HepG2 (cell line): ENCODE data around the gene MOGAT3. TPM values are rescaled to one million over a fixed set of nuclear protein-coding genes. Genes with fewer than 3 reads are reported as not detected.

Source experiments
- ATAD3A ChIP-seq: sonication (generic); formaldehyde crosslinking; IDR thresholded peaks from 2 replicates; pipeline ENCODE4 v1.4.0; 2020; ENCODE audit warnings: missing genetic modification reagents
- BCL3 ChIP-seq: sonication (generic); formaldehyde crosslinking; IDR thresholded peaks from 2 replicates; pipeline ENCODE4 v1.5.1; 2020; ENCODE audit warnings: mild to moderate bottlenecking, missing genetic modification reagents, moderate library complexity
- CREB3 ChIP-seq: sonication (generic); formaldehyde crosslinking; IDR thresholded peaks from 2 replicates; pipeline ENCODE4 v1.5.0; 2020; ENCODE audit warnings: missing genetic modification reagents
- DMAP1 ChIP-seq: IDR thresholded peaks from 2 replicates; pipeline ENCODE4 v1.6.1; 2016
- LBX2 ChIP-seq: sonication (generic); formaldehyde crosslinking; IDR thresholded peaks from 2 replicates; pipeline ENCODE4 v1.5.0; 2020; ENCODE audit warnings: missing genetic modification reagents, mild to moderate bottlenecking, borderline replicate concordance
- NR2F6 ChIP-seq, 2 experiments: IDR thresholded peaks; 2 replicates each; pipeline ENCODE4 v1.6.1; 2016; ENCODE audit warnings: antibody characterized with exemption in 1 of 2, mild to moderate bottlenecking in 1 of 2
- NRL ChIP-seq: sonication (generic); formaldehyde crosslinking; IDR thresholded peaks from 2 replicates; pipeline ENCODE4 v1.5.0; 2020; ENCODE audit warnings: missing genetic modification reagents, mild to moderate bottlenecking, moderate library complexity, borderline replicate concordance
- PHF21A ChIP-seq: sonication (generic); formaldehyde crosslinking; IDR thresholded peaks from 2 replicates; pipeline ENCODE4 v1.5.0; 2020; ENCODE audit warnings: mild to moderate bottlenecking, missing genetic modification reagents
- PTBP1 ChIP-seq: fragments of 200-400 bp; formaldehyde crosslinking; IDR thresholded peaks from 2 replicates; pipeline ENCODE4 v1.6.1; 2018; ENCODE audit warnings: low read length, low read depth; ENCODE audit not compliant: poor library complexity, severe bottlenecking
- REPIN1 ChIP-seq: sonication (generic); formaldehyde crosslinking; IDR thresholded peaks from 2 replicates; pipeline ENCODE4 v1.8.0; 2022; ENCODE audit warnings: missing genetic modification reagents, low read depth, mild to moderate bottlenecking, borderline replicate concordance
- RNF219 ChIP-seq: sonication (generic); formaldehyde crosslinking; IDR thresholded peaks from 2 replicates; pipeline ENCODE4 v1.5.0; 2020; ENCODE audit warnings: mild to moderate bottlenecking, missing genetic modification reagents
- SATB2 ChIP-seq: sonication (generic); formaldehyde crosslinking; IDR thresholded peaks from 2 replicates; pipeline ENCODE4 v1.5.0; 2020; ENCODE audit warnings: missing genetic modification reagents
- SP5 ChIP-seq: IDR thresholded peaks from 2 replicates; pipeline ENCODE4 v1.6.1; 2016; ENCODE audit warnings: low read depth, borderline replicate concordance
- ZBTB25 ChIP-seq: IDR thresholded peaks from 2 replicates; pipeline ENCODE4 v1.6.1; 2018; ENCODE audit warnings: missing genetic modification reagents
- ZBTB42 ChIP-seq: sonication (generic); formaldehyde crosslinking; IDR thresholded peaks from 2 replicates; pipeline ENCODE4 v1.5.0; 2020; ENCODE audit warnings: mild to moderate bottlenecking, missing genetic modification reagents
- ZBTB7B ChIP-seq: sonication (generic); formaldehyde crosslinking; IDR thresholded peaks from 2 replicates; pipeline ENCODE4 v1.4.0; 2020; ENCODE audit warnings: missing genetic modification reagents
- ZNF280D ChIP-seq: sonication (generic); formaldehyde crosslinking; IDR thresholded peaks from 2 replicates; pipeline ENCODE4 v1.5.1; 2020; ENCODE audit warnings: mild to moderate bottlenecking, missing genetic modification reagents
- ZNF30 ChIP-seq: sonication (generic); formaldehyde crosslinking; IDR thresholded peaks from 2 replicates; pipeline ENCODE4 v1.5.0; 2020; ENCODE audit warnings: mild to moderate bottlenecking, missing genetic modification reagents
- ZNF484 ChIP-seq: sonication (generic); formaldehyde crosslinking; IDR thresholded peaks from 2 replicates; pipeline ENCODE4 v1.5.1; 2020; ENCODE audit warnings: mild to moderate bottlenecking, low read depth, missing genetic modification reagents, borderline replicate concordance
- ZSCAN21 ChIP-seq: sonication (generic); formaldehyde crosslinking; IDR thresholded peaks from 2 replicates; pipeline ENCODE4 v1.8.0; 2022; ENCODE audit warnings: mild to moderate bottlenecking, missing genetic modification reagents, moderate library complexity, borderline replicate concordance
- polyA plus RNA-seq, 8 experiments: library from polyadenylated mRNA; depleted of rRNA in 3 of 8; stranded (reverse) in 7 of 8; unstranded in 1 of 8; fragments of >200 nt; fragmentation: Illumina TruSeq in 4 of 8; extraction: Trizol in 4 of 8; gene quantifications; 2 replicates each; pipeline versions ENCODE4 v1.2.1 to v1.2.3, GENCODE V29; 2011 to 2016; ENCODE audit warnings: low read depth in 4 of 8, missing spikeins in 1 of 8, mixed read lengths in 1 of 8; ENCODE audit not compliant: insufficient read depth in 1 of 8
- total RNA-seq, 5 experiments: library from RNA; depleted of rRNA; stranded (reverse); fragments of >200 nt; fragmentation: Illumina TruSeq; extraction: Trizol; gene quantifications; 2 replicates each; pipeline ENCODE4 v1.2.3, GENCODE V29; 2016; ENCODE audit warnings: low read depth in 1 of 5

MOGAT3 gene
- total and polyA plus RNA-seq, 2 of the 13 experiments (the other 11 are each of a cell fraction or from before 2014, with no cell fraction given): 22.5 to 30.5 TPM

- TF ChIP-seq ZNF280D (CRISPR knock-in tag) (no peak; the same call in none of the 2 replicates), ZBTB25 (CRISPR knock-in tag) (peak; percentile 60; the same call in 1 of the 2 replicates), SP5 (CRISPR knock-in tag) (peak; percentile 90), PHF21A (CRISPR knock-in tag) (peak; percentile 89), BCL3 (CRISPR knock-in tag) (0 out of 2 replicates have a peak, but pooled peaks have one; percentile 33), NR2F6 (IDR thresholded peaks at IDR 0.05) (peak; percentile 96), NR2F6 (CRISPR knock-in tag; IDR thresholded peaks at IDR 0.05) (peak; percentile 97), PTBP1 (no peak), SATB2 (CRISPR knock-in tag) (no peak), ZBTB42 (CRISPR knock-in tag) (0 out of 2 replicates have a peak, but pooled peaks have one; percentile 46), DMAP1 (CRISPR knock-in tag) (peak; percentile 84; the same call in 1 of the 2 replicates), LBX2 (no peak), ZNF30 (CRISPR knock-in tag) (no peak), REPIN1 (CRISPR knock-in tag) (peak; percentile 56), ZBTB7B (CRISPR knock-in tag) (peak; percentile 76), ZSCAN21 (CRISPR knock-in tag) (no peak), NRL (peak; percentile 71; the same call in 1 of the 2 replicates), CREB3 (CRISPR knock-in tag) (no peak), RNF219 (CRISPR knock-in tag) (peak; percentile 51; the same call in 1 of the 2 replicates), ZNF484 (no peak), ATAD3A (CRISPR knock-in tag) (no peak)
These were observed at the start of gene MOGAT3 (continued) for GRCh38 chr7:101200862-101201599.
